Hindlimb muscle (tissue), 1 donor: Measurements from ENCODE around the gene ATXN1. TPM values are rescaled to one million over a fixed set of nuclear protein-coding genes. Genes with fewer than 3 reads are reported as not detected.
"Not testable (repeated sequence)": the region's sequence is repeated elsewhere in the genome, so short reads cannot be mapped to it uniquely, and the experiment has no call there.

Experiments
- DNase-seq: peaks from one replicate; pipeline ENCODE4 v3.0.0-alpha.2; 2013
- polyA plus RNA-seq: library from polyadenylated mRNA; unstranded; fragments of 120-200 nt; gene quantifications from one replicate; pipeline ENCODE4 v1.2.1, GENCODE V29; 2013; ENCODE audit not compliant: insufficient read length

Gene ATXN1
- polyA plus RNA-seq, 1 donor: 16.1 TPM

DNA sequence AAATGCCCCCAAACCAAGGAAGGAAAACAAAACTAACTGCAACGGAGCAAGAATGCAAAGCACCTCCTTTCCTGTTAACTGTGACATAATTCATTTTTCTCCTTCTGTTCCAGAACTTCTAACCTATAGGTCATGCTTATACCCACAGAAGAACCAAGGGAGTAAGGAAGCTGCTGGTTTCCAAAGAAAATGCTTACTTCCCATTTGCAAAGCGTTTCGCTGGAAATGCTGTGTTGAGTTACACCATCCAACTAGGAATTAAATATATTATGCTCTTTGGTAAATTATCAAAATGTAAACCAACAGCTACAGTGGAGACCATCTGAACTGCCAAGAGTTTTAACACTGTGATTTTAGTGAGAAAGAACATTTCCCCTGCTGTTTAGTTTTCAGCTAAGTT is 42.9 kb downstream of the ATXN1 start:
- DNase-seq: no peak

DNA sequence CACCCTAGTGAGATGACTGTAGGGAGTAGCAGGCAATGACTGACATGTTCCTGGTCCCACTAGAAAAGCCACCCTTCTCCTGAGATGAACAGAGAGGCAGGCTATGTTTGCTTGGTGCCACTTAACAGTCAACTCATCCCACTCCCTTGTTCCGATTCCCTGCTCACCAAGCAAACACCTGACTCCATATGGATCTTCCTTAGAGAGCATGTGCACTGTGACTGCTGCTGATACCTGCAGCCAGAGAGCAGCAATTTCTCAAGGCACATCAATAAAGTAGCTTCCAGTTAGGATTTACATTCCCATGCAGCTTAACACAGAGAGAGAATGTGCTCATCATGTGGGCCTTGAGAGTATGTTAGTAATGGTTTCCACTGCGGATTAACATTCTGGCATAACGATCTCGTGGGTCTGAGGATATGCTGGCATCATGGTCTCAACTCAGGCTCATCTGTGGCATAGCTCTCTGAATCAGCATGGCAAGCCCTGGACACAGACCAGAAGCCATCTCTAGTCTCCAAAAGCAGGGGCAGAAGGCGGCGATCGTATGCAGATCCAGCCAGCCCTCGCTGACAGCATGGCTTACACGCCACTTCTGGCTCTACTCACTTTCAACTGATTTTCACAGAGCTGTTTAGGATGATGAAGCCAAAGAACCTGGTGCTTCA is 43.9 kb downstream of the ATXN1 start:
- no peak for DNase-seq

GRCh38 chr6:16716321-16716858 is 44.9 kb downstream of the ATXN1 start:
- DNase-seq: no peak

- DNase-seq: no peak
Measured at GRCh38 chr6:16713597-16713996, 47.7 kb downstream of the ATXN1 start.

DNA sequence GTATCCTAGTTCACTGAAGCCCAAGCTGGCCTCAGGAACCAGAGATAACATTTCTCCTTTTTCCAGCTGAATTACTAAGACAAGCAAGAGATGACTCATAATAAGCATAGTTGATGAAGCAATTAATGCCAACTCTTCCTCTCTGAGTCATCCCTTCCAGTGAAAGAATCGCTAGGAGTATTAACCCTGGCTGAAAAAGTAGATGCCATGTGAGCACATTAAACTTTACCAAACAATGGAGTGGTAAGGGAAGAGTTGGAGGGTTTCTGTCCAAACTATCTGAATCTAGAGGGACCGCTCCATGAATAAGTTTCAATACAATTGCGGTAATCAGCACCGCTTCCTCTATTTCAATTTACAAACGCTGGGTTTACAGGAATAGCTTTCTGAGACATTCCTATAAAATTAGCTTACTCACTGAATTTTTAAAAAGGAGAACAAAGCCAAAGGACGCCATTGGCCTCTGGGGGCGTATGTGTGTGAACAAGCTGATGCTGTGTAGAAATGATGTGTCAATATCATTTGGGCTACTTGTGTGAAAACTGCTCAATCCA is 48.3 kb downstream of the ATXN1 start:
- DNase-seq: no peak

GRCh38 chr6:16712255-16712930 is 48.9 kb downstream of the ATXN1 start:
- no peak for DNase-seq

- no peak for DNase-seq
Measured at GRCh38 chr6:16711546-16712254, 49.6 kb downstream of the ATXN1 start.

- DNase-seq: no peak
Measured at GRCh38 chr6:16706911-16707783, 54.1 kb downstream of the ATXN1 start.

DNA sequence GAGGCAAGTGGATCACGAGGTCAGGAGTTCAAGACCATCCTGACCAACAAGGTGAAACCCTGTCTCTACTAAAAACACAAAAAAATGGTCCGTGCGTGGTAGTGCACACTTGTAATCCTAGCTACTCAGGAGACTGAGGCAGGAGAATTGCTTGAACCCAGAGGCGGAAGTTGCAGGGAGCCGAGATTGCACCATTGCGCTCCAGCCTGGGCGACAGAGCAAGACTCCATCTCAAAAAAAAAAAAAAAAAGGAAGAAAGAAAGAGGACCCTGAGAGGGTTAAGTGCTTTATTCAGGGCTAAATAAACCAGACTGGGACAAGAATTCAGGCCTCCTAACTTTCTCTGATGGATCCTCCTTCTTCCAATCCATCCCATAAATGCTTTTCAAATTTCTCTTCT is 54.8 kb downstream of the ATXN1 start:
- not testable (repeated sequence) for DNase-seq

DNA sequence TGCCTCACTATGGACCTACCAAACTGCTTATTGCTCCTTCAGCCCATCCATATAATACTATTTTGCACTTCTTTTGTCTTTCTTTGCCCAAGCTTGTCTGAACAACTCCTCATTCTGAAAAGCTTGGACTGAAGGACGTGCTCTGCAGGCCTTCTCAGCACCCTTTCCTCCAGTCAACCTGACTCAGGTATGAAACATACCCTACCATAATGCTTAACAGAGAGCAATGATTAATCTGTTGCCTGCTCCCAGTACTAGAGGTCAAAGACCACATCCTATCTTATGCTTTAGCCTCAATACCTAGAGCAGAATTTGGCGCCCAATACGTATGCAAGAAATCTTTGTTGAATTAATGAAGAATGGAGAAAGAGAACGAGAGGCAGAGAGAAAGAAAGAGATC is 55.2 kb downstream of the ATXN1 start:
- DNase-seq: no peak

DNA sequence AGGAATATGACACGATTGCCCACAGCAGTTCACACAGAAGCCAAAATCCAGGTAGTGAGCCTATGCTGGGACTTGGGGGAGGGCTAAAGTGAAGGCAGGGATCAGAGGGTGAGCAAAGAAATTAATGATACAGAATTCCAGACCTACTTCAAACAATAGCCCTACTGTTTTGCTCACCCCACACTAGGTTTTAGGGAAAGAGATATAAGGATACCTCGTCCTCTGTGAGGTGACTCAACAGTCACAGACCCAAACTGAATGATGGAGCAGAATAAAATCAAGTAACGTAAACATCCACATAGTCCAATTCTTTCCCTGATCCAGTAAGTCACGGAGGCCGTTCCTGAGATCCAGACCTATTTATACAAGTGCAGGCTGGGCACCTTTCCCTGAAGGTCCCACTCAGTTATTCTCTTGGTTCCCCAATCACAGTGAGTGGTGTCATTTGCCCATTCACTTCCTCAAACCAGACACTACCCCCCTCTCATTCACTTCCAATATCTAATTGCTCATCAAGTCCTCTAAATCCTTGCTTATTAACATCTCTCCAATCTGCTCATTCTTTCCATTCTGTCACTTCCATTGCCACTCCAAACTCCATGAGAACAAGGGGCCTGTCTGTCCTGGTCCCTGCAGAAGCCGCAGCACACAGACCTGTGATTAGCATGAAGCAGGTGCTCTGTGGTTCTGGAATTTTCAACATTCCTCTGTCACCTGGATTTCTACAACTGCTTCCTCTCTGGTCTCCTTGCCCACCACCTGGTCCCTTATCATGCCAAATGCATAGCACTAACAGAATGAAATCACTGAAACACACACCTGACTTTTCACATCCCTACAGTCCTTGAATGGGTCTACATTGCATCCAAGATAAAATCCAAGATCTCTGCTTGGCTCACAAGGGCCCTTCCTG is 55.9 kb downstream of the ATXN1 start:
- no peak for DNase-seq

- DNase-seq: no peak
Measured at GRCh38 chr6:16704401-16705045, 56.7 kb downstream of the ATXN1 start.

GRCh38 chr6:16702627-16703378 is 58.5 kb downstream of the ATXN1 start:
- DNase-seq: not testable (repeated sequence)

DNA sequence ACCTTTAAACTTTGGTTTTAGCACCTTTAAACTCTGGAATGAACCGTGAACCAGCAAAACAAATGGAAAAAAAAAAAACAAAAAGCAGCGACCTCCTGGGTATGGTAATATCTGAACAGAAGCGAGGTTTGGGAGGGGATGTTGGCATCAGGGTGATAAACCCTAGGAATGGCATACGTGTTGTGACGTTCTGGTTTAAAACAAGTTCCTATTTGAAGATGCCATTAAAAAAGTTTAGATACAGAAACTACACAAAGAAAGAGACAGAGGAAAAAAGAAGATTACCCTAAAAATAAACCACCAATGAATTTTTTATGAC is 60.4 kb downstream of the ATXN1 start:
- DNase-seq: no peak

DNA sequence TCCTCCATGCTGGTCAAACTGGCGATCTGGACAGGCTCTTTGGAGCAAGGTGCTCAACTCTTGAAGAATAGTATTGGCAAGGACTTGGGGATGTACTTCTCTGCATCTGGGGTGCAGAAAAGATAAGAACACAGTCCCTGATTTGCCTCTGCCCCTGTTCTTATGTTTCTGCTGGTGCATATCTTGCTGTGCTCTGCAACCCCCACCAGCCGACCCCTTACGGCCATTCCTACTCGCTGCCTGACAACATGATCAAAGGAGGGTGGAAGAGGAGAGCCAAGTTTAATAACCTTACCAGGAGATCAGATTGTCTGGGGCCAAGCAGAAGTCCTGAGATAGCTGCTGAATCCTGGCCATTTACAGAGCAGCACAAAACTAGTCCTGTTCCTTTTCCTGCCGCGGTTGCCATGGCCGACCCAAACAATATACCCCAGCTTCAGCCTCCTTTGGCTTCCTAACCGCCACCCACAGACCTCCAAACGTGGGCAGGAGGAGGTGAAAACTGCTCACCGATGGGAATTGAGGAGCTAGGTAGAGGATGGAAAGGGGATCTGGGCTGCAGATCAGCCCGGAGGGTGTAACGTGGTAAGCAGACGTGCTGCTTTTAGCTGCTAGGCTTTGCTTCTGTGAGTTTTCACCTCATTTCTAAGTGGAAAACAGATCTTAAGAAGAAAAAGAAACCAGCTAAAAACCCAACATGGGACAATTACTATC is 60.9 kb downstream of the ATXN1 start:
- no peak for DNase-seq

- DNase-seq: no peak
Measured at GRCh38 chr6:16698997-16699868, 62.0 kb downstream of the ATXN1 start.

DNA sequence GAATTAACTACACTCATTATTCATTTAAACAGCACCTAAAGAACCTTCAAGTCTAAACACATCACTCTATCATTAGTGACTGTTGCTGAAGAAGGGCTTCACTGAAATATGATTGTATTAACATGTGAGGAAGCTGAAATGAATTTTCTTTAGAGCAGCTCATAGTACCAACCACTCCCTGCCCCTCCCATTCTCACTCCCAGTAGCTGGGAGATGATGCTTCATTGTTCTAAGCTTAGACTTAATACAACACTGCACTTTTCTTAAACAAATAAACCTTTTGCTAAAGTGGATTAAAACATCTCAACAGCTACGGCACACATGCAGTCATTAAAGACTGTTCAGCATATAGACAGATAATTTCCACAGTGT is 63.1 kb downstream of the ATXN1 start:
- DNase-seq: no peak

- DNase-seq: no peak
Measured at GRCh38 chr6:16697437-16698161, 63.7 kb downstream of the ATXN1 start.
